HG03103 (cell line): ENCODE results near the gene TRDN.

Source experiments
- ATAC-seq: cut with Tn5 transposase; IDR thresholded peaks from one replicate; pipeline ENCODE4 v1.9.1; 2021; ENCODE audit warnings: low read depth; ENCODE audit not compliant: unreplicated experiment

TRDN gene

DNA sequence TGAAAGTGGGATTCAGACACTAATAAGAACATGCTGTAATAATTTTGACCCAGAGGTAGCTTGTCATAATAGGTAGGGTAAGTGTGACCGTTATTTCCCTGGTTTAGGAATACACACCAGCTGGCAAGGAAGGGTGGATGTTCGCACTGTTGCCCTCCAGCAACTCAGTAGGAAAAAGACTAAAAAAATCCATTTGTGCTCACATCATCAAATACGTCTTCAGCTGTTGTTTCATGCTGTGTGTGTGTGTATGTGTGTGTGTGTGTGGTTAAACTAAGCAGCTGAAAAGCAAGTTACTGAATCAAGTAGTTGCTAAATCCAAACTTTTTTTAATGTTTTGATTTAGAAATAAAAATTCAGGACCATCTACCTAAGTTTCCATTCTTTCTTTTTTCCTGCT lies 218.7 kb downstream of the TRDN start:
- no peak for ATAC-seq

DNA sequence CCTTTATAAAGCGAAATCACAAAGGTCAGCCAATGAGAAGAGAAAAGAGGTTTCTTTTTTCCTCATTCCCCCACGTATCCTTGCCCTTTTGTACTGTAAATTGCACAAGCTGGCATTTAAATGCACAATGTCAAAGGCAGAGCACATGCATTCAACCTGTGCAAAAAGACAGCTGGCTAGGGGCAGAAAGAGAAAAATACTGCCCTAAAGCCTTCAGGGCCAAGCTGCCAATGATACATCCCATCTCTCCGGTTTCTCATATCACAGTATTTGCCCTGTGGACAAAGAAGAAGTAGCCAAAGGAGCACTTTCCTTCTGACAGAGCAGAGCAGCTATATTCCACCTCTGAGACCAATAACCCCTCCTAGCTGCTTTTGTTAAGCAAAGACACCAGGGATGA lies 219.2 kb downstream of the TRDN start:
- no peak for ATAC-seq

GRCh38 chr6:123415844-123416468 lies 220.8 kb downstream of the TRDN start:
- peak; percentile 90 for ATAC-seq

- no peak for ATAC-seq
These were observed 231.8 kb downstream of the TRDN start for GRCh38 chr6:123404975-123405374.

DNA sequence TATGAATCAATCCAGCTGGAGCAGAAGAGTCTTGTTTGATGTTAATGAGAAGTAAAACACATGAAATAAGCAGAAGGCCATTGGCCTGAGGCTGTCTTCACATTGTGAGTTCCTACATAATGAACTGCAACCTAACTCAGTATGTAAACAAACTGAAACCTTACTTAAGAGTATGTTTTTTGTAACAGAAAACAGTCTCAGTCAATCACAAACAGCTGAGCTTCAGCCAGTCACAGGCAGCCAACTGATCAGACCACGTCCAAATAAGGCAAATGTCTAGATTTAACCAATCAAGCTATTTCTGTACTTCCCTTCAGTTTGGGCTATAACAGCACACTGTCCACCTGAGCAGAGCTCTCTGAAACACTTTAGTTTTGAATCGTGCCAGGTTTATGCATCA lies 234.7 kb downstream of the TRDN start:
- ATAC-seq = peak; percentile 98

DNA sequence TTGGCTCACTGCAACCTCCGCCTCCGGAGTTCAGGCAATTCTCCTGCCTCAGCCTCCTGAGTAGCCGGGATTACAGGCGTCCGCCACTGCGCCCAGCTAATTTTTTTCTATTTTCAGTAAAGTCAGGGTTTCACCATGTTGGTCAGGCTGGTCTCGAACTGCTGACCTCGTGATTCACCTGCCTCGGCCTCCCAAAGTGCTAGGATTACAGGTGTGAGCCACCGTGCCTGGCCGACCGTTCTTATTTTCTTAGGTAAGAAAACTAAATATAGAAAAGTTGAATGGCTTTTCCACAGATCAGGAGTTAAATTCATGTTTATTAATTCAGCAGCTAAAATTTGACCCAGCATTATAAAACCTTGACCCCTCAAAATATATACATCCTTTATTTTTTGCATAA lies 238.7 kb downstream of the TRDN start:
- no peak for ATAC-seq

DNA sequence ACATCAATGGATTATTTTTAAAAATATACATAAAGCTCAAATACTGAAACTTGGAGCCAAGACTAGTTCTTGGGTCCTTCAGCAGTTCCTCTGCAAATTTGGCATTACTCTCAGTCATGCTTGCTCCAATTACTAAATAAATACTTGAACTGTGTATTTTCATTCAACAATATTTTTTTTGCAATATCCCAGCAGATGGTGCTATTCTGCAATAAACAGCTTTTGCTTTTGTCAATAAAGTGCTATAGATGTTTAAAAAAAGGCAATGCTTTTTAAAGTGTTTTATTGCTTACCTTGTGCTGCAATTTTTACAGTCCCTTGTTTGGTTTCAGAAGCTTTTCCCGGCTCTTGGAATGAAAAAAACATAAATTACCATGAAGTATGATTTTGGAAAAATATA lies 243.4 kb downstream of the TRDN start:
- no peak for ATAC-seq

DNA sequence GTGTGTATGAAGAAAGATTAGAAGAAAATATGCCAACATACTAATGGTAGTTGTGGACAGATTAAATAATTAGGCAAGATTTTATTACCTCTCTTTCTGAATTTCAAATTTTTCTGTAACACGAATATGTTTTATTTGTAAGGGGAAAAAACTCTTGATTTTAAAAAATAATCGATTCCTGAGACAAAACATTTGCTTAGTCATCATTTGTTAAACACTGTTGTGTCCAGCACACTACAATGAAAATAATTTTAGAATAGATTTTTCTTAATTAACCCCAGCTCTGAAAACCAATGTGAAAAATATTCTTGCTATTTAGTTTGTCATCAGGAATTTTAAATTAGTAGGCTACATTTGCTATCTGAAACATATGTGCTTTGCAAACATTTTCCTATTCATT lies 253.0 kb downstream of the TRDN start:
- no peak for ATAC-seq

DNA sequence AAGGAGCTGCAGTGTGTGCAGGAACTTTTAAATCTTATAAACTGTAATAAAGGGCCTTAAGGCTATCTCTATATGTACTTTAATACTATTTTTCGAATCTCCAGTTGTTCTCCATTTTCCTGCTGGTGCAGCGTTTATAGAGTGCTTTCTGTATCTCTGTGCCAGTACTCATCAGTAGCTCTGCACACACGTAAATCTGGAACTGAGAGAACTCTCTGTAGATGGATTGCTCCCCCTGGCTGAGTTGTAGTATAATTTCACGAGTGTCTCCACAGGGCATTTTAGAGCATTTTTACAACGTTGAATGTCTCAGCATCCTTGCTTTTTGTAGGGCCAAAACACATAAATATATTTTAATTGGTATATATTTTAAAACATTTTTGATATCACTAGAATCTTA lies 256.5 kb downstream of the TRDN start:
- ATAC-seq = peak; percentile 65

DNA sequence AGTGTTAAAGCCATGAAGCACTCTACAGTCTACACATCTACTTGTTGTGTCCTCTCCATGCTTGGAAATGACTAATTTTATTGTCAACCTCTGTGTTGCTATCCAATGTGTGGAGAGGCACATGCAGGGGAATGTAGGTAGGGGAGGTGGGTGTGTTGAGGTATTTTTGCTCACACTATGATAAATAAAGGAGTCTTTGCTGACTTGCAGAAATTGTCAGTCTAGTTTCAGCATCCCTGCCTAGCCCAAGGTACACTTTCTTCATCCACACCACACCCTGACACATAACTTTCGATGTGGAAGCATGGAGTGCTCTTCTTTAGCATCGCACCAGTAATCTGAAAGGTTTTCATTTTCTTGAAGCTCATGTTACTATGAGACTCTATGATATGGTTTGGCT lies 264.0 kb downstream of the TRDN start:
- ATAC-seq = no peak

- ATAC-seq = no peak
These were observed 272.8 kb downstream of the TRDN start for GRCh38 chr6:123363912-123364311.

DNA sequence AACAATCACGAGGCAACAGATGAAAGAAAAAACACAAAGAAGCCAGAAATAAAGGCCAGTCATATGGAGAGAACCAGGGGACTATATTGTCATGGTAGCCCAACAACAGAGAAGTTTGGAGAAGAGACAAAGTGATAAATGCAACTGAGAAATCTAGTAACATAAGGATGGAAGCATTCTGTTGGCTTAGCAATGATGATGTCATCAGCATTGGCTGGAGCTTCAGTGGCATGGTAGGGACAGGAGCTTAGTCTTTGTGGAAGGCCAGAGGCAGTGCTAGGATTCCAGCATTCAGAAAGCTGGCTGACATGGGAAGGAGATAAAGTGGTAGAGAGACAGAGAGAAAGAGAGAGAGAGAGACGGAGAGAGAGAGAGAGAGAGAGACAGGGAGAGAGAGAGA lies 276.4 kb downstream of the TRDN start:
- no peak for ATAC-seq

- no peak for ATAC-seq
These were observed 284.0 kb downstream of the TRDN start for GRCh38 chr6:123352705-123353104.

GRCh38 chr6:123352279-123352678 lies 284.5 kb downstream of the TRDN start:
- ATAC-seq = no peak

- ATAC-seq = no peak
These were observed 292.9 kb downstream of the TRDN start for GRCh38 chr6:123343836-123344235.

DNA sequence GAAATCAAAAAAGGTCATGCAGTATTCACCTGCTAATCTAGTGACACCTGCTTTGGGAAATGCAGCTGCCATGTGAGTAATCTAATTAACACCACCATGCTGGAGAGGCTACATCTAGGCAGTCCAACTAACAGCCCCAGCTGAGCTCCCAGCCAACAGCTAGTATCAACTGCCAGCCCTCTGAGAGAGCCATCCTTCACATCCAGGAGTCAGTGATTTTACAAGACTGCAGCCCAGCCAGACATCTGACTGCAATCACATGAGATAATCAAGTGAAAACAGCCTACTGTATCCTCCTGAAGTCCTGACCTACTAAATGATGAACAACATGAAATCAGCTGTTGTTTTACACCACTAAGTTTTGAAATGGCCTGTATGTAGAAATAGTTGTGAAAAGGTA lies 298.4 kb downstream of the TRDN start:
- ATAC-seq = no peak

GRCh38 chr6:123333000-123333756 lies 303.6 kb downstream of the TRDN start:
- no peak for ATAC-seq

DNA sequence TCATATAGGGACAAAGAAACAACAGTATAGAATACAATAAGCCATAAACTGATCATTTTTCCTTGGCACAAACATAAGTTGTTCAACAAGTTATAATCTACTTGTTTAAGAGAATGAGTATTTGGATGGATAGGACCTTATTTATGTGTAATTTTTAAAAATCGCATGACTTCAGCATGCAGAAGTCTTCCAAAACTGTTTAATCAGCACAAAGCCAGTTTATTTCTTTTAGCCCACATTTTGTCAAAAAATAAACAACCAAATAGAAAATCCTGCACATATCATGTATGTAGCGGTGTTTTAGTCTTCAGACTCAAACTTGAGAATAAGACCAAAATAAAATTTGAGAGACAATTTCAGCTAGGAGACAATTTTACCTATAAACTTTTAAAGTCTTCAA lies 304.7 kb downstream of the TRDN start:
- no peak for ATAC-seq

DNA sequence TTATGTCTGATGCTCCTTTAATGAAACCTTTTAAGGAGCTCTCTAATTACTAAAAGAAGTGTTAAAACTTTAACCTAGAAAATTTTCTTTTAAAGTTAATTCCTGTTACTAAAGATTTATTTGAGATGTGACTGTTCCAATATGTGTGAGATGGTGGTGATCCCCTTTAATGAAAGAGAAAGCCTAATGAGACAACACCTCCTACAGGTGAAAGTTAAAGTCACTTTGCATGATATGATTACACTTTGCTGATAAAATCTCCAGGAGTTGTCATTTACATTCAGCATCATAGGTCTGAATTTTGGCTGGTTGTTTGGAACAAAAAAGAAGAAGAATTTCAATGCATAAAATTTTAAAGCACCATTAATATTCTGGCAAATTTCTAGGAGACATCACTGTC lies 307.4 kb downstream of the TRDN start:
- no peak for ATAC-seq

GRCh38 chr6:123323452-123324329 lies 313.1 kb downstream of the TRDN start:
- ATAC-seq = no peak

DNA sequence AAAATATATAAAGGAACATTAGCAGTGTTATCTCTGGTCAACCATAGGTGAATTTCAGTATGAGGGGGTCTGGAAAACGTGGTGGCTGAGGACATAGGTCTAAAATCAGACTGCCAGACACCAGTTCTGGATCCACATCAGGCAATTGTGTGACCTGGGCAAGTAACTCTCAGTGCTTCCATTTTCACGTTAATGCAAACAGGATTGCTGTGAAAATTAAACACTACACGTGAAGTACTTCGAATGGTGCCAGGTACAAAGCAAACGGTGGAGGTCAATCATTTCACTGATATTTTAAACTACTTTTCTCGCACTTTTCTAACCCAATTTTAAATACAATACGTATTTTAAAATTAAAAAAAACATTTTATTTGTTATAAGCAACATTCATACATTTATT lies 315.7 kb downstream of the TRDN start:
- no peak for ATAC-seq
